Gastrocnemius medialis (tissue), 4 donors: ENCODE measurements around the gene PPCDC. TPM values are rescaled to one million over a fixed set of nuclear protein-coding genes. Genes with fewer than 3 reads are reported as not detected.

ENCODE experiments used
- ATAC-seq, 2 donors: fragments of 150-250 bp; one replicate each; pipeline ENCODE4 v1.9.1; 2016
- DNase-seq, 2 donors: peaks; one replicate each; pipeline ENCODE4 v3.0.0-alpha.2; 2019
- H3K27ac ChIP-seq, 4 donors: fragments of 200-600 bp; sonication (generic); 1 replicate in 1 of 4; 2 replicates in 3 of 4; pipeline ENCODE4 v1.5.1; 2016 to 2018; ENCODE audit warnings: mild to moderate bottlenecking in 2 of 4, moderate library complexity in 1 of 4
- H3K27me3 ChIP-seq, 3 donors: fragments of 200-600 bp; sonication (generic) in 2 of 3; 1 replicate in 1 of 3; 2 replicates in 2 of 3; pipeline versions ENCODE4 v1.5.1 to v1.6.0; 2016 to 2019; ENCODE audit warnings: mild to moderate bottlenecking in 1 of 3, moderate library complexity in 1 of 3
- H3K36me3 ChIP-seq, 2 donors: fragments of 200-600 bp; sonication (generic) in 1 of 2; one replicate each; pipeline ENCODE4 v1.5.1; 2017 to 2018
- H3K4me1 ChIP-seq, 2 donors: fragments of 200-600 bp; sonication (generic) in 1 of 2; one replicate each; pipeline ENCODE4 v1.5.1; 2016 to 2017; ENCODE audit warnings: mild to moderate bottlenecking in 2 of 2
- H3K4me3 ChIP-seq, 4 donors: fragments of 200-600 bp; sonication (generic) in 3 of 4; 1 replicate in 1 of 4; 2 replicates in 3 of 4; pipeline ENCODE4 v1.5.1; 2016 to 2019; ENCODE audit warnings: mild to moderate bottlenecking in 2 of 4
- H3K9me3 ChIP-seq, 3 donors: fragments of 200-600 bp; sonication (generic) in 2 of 3; 1 replicate in 1 of 3; 2 replicates in 2 of 3; pipeline ENCODE4 v1.5.1; 2016 to 2019
- POLR2A ChIP-seq, 2 donors: fragments of 450-650 bp; IDR thresholded peaks; one replicate each; pipeline ENCODE4 v1.6.1; 2017; ENCODE audit warnings: antibody characterized with exemption in 2 of 2, mild to moderate bottlenecking in 2 of 2, moderate library complexity in 2 of 2
- in situ Hi-C, 4 donors: fragments of 200-750 bp; cut with MboI; loops; one replicate each; pipeline versions ENCODE4 v1.15.0 to v1.8.0; 2017; ENCODE audit warnings: low sequenced_read_pairs in 4 of 4
- intact Hi-C: fragments of 100-400 bp; cut with DNase I; formaldehyde crosslinking; loops from one replicate; pipeline ENCODE4 v1.15.1; 2023; ENCODE audit warnings: low total_unique reads
- total RNA-seq, 4 donors: library from RNA; depleted of rRNA; stranded (reverse); fragments of >200 nt; gene quantifications; one replicate each; pipeline versions ENCODE4 v1.1.0 to v1.2.3, GENCODE V29; 2016
- TF ChIP-seq, protein P1 (sequence below), 5 experiments: fragments of 450-650 bp in 3 of 5; fragments of 200-600 bp in 2 of 5; sonication (generic) in 2 of 5; IDR thresholded peaks in 4 of 5; conservative IDR thresholded peaks in 1 of 5; 1 replicate in 4 of 5; 2 replicates in 1 of 5; pipeline ENCODE4 v1.5.1; 2016 to 2019; ENCODE audit warnings: antibody characterized with exemption in 5 of 5, mild to moderate bottlenecking in 3 of 5, moderate library complexity in 3 of 5

The PPCDC gene
- total RNA-seq, 4 donors from 2014 or later: 5.5 to 20.2 (median 11.9) TPM

DNA sequence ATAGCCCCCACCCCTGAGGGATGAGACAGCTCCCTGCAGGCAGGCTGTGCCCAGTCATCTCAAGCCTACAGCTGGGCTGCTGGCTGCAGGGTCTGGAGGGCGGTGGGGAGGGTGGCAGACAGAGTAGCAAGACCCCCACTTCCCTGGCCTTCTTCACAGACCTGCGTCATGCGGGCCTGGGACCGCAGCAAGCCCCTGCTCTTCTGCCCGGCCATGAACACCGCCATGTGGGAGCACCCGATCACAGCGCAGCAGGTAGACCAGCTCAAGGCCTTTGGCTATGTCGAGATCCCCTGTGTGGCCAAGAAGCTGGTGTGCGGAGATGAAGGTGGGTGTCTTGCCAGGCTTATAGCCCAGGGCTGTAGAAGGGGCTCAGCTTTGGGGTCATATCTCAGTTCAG, 25.0 kb downstream of the PPCDC start:
- ATAC-seq: no peak
- no peak overlapping the region for H3K4me3 ChIP-seq
- H3K27ac ChIP-seq: peak overlapping the region; percentile 74 to 82 (median 78)
- H3K4me1 ChIP-seq: peaks cover 60 to 67% of the 10 kb centered on the region in 2 donors
- H3K36me3 ChIP-seq: no peaks in the 10 kb centered on the region
- no peaks in the 10 kb centered on the region for H3K9me3 ChIP-seq
- TF ChIP-seq, protein P1, sequence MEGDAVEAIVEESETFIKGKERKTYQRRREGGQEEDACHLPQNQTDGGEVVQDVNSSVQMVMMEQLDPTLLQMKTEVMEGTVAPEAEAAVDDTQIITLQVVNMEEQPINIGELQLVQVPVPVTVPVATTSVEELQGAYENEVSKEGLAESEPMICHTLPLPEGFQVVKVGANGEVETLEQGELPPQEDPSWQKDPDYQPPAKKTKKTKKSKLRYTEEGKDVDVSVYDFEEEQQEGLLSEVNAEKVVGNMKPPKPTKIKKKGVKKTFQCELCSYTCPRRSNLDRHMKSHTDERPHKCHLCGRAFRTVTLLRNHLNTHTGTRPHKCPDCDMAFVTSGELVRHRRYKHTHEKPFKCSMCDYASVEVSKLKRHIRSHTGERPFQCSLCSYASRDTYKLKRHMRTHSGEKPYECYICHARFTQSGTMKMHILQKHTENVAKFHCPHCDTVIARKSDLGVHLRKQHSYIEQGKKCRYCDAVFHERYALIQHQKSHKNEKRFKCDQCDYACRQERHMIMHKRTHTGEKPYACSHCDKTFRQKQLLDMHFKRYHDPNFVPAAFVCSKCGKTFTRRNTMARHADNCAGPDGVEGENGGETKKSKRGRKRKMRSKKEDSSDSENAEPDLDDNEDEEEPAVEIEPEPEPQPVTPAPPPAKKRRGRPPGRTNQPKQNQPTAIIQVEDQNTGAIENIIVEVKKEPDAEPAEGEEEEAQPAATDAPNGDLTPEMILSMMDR (IDR thresholded peaks at IDR 0.05 in 4 of 5, conservative IDR thresholded peaks at IDR 0.05 in 1 of 5): no peak
- TF ChIP-seq POLR2A (IDR thresholded peaks at IDR 0.05): no peak
- in situ Hi-C loops: no loop called here
- no peaks in the 10 kb centered on the region for H3K27me3 ChIP-seq
- intact Hi-C loops: no loop called here
- DNase-seq: no peak

DNA sequence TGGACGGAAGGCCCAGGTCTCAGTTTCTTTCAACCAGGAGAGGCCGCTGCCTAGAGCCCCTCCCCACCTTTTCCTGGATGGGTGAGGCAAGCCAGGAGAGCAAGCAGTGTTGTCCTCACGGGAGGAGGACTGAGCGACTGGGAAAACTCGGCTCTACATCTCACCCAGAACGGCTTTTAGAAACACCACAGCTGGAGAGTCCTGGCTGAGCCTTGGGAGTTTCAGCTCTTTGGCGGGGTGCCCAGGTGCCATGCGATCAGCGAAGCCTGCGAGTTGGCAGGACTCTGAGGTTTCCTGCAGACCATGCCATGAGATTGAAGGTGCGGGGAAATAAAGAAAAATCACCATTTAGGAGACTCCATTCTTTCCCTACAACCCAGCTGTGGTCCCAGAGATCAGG, 26.0 kb downstream of the PPCDC start:
- no peaks in the 10 kb centered on the region for H3K9me3 ChIP-seq
- H3K27ac ChIP-seq: peak overlapping the region in 3 of 4 donors; percentile 2 to 82 (median 79)
- H3K4me3 ChIP-seq: no peak overlapping the region
- in situ Hi-C loops: no loop called here
- no peaks in the 10 kb centered on the region for H3K36me3 ChIP-seq
- intact Hi-C loops: no loop called here
- TF ChIP-seq, protein P1 (IDR thresholded peaks at IDR 0.05 in 4 of 5, conservative IDR thresholded peaks at IDR 0.05 in 1 of 5): no peak
- no peak for TF ChIP-seq POLR2A (IDR thresholded peaks at IDR 0.05)
- peaks cover 52 to 61% of the 10 kb centered on the region in 2 donors for H3K4me1 ChIP-seq
- ATAC-seq: peak; percentile 69 to 79
- no peaks in the 10 kb centered on the region for H3K27me3 ChIP-seq
- DNase-seq: peak; percentile 45 to 71

DNA sequence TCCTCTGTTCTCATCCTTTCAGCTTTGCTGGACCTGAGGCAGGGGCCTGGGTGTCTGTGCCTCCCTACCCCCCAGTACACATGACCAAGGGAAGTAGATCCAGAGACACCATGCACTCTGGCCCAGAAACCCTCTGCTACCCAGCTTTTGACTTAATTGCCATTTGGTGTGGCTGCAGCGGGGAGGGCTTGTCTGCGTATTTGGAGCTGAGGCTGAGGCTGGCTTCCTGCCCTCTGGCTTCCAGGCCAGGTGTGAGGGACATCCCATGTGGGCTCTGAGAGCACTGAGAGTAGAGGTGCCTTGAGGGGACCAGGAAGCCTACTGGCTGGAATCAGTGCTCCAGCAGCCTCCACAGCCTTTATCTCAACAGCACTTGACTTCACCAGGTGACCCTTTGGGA, 26.9 kb downstream of the PPCDC start:
- Histone ChIP-seq H3K36me3 (no peaks in the 10 kb centered on the region), H3K4me1 (peaks cover 44 to 52% of the 10 kb centered on the region in 2 donors), H3K4me3 (no peak overlapping the region), H3K27me3 (no peaks in the 10 kb centered on the region), H3K9me3 (no peaks in the 10 kb centered on the region), H3K27ac (no peak overlapping the region)
- intact Hi-C loops (no loop called here), in situ Hi-C loops (no loop called here)
- TF ChIP-seq, protein P1 (IDR thresholded peaks at IDR 0.05 in 4 of 5, conservative IDR thresholded peaks at IDR 0.05 in 1 of 5): no peak
- TF ChIP-seq POLR2A (IDR thresholded peaks at IDR 0.05): no peak
- ATAC-seq (no peak), DNase-seq (no peak)

- in situ Hi-C loops: no loop called here
- intact Hi-C loops: no loop called here
Measured at GRCh38 chr15:75051191-75051608, 27.8 kb downstream of the PPCDC start.

More at GRCh38 chr15:75051191-75051608, 27.8 kb downstream of the PPCDC start:
- H3K27me3 ChIP-seq: no peaks in the 10 kb centered on the region
- no peak for TF ChIP-seq POLR2A (IDR thresholded peaks at IDR 0.05)
- TF ChIP-seq, protein P1 (IDR thresholded peaks at IDR 0.05 in 4 of 5, conservative IDR thresholded peaks at IDR 0.05 in 1 of 5): no peak
- H3K36me3 ChIP-seq: no peaks in the 10 kb centered on the region
- peaks cover 34 to 43% of the 10 kb centered on the region in 2 donors for H3K4me1 ChIP-seq
- ATAC-seq: no peak
- no peak overlapping the region for H3K27ac ChIP-seq
- H3K4me3 ChIP-seq: no peak overlapping the region
- DNase-seq: no peak
- no peaks in the 10 kb centered on the region for H3K9me3 ChIP-seq
